Endometrial microvascular endothelial cells (primary cell): ENCODE measurements around the gene EIF5. TPM values are rescaled to one million over a fixed set of nuclear protein-coding genes. Genes with fewer than 3 reads are reported as not detected.
"Not testable (repeated sequence)": the region's sequence is repeated elsewhere in the genome, so short reads cannot be mapped to it uniquely, and the experiment has no call there.

Experiments used
- in situ Hi-C: cut with HindIII; loops from 2 replicates; pipeline ENCODE4 v1.10.0; 2017; ENCODE audit warnings: low sequenced_read_pairs, low pct_unique_long_range_greater_than_20kb; ENCODE audit errors: inconsistent ontology term
- total RNA-seq: library from RNA; depleted of rRNA; stranded (reverse); fragments of >200 nt; gene quantifications from one replicate; pipeline ENCODE4 v1.2.3, GENCODE V29; 2015; ENCODE audit errors: inconsistent ontology term

Gene EIF5
- total RNA-seq, 1 donor from 2014 or later = 278 TPM

GRCh38 chr14:103357552-103357951 lies 23.5 kb downstream of the EIF5 start:
- in situ Hi-C loops = not testable (repeated sequence)

GRCh38 chr14:103360548-103360947 lies 26.5 kb downstream of the EIF5 start:
- in situ Hi-C loops = no loop called here

GRCh38 chr14:103361867-103362266 lies 27.8 kb downstream of the EIF5 start:
- in situ Hi-C loops = no loop called here

GRCh38 chr14:103362780-103363179 lies 28.7 kb downstream of the EIF5 start:
- in situ Hi-C loops = no loop called here

GRCh38 chr14:103366741-103367140 lies 32.7 kb downstream of the EIF5 start:
- in situ Hi-C loops = no loop called here

- in situ Hi-C loops = no loop called here
Measured at GRCh38 chr14:103367995-103368394, 34.0 kb downstream of the EIF5 start.

GRCh38 chr14:103370087-103370486 lies 36.0 kb downstream of the EIF5 start:
- in situ Hi-C loops = no loop called here

GRCh38 chr14:103372017-103372416 lies 38.0 kb downstream of the EIF5 start:
- in situ Hi-C loops = no loop called here

GRCh38 chr14:103372552-103373304 lies 38.7 kb downstream of the EIF5 start:
- in situ Hi-C loops = no loop called here

GRCh38 chr14:103374121-103374520 lies 40.1 kb downstream of the EIF5 start:
- in situ Hi-C loops = no loop called here

GRCh38 chr14:103377522-103378037 lies 43.5 kb downstream of the EIF5 start:
- in situ Hi-C loops = no loop called here

- in situ Hi-C loops = no loop called here
Measured at GRCh38 chr14:103378038-103378854, 44.2 kb downstream of the EIF5 start.

- in situ Hi-C loops = no loop called here
Measured at GRCh38 chr14:103380719-103381377, 46.8 kb downstream of the EIF5 start.

- in situ Hi-C loops = no loop called here
Measured at GRCh38 chr14:103382376-103382775, 48.3 kb downstream of the EIF5 start.

- in situ Hi-C loops = no loop called here
Measured at GRCh38 chr14:103384450-103385151, 50.6 kb downstream of the EIF5 start.

GRCh38 chr14:103385152-103385928 lies 51.3 kb downstream of the EIF5 start, which contains the start of gene MARK3:
Gene MARK3 (plus strand): TSS chr14:103385415. CDS start chr14:103386030, 615 bp downstream.
- in situ Hi-C loops = no loop called here

GRCh38 chr14:103385929-103386712 lies 52.1 kb downstream of the EIF5 start:
- in situ Hi-C loops = no loop called here
